Activated CD8-positive, alpha-beta memory T cell treated with anti-CD3 and anti-CD28 coated beads, Interleukin-2, amount 50 U/mL, for 4 hours (primary cell): ENCODE results near the gene NTN4.
"Not testable (repeated sequence)": the region's sequence is repeated elsewhere in the genome, so short reads cannot be mapped to it uniquely, and the experiment has no call there.

Experiments used
- DNase-seq: peaks from one replicate; pipeline ENCODE4 v3.0.0-alpha.2; 2020

Gene NTN4

DNA sequence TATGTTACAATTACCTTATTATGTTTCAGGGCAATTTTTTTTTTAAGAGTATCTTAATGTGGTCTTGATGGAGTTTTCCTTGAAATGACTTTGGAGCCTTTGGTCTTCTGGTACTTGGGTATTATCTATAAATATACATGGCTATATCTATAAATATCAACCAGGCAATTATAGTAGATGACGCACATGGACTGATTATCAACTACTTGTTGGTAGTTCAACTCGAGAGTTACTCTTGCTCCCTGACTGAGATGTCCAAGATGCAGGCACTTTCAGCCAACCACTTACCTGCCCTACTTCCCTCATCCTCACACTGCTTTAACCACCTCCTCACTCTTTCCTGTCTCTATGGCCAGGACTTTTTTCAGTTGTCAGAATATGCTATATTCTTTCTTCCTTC, 85.4 kb downstream of the NTN4 start:
- DNase-seq, result no peak

DNA sequence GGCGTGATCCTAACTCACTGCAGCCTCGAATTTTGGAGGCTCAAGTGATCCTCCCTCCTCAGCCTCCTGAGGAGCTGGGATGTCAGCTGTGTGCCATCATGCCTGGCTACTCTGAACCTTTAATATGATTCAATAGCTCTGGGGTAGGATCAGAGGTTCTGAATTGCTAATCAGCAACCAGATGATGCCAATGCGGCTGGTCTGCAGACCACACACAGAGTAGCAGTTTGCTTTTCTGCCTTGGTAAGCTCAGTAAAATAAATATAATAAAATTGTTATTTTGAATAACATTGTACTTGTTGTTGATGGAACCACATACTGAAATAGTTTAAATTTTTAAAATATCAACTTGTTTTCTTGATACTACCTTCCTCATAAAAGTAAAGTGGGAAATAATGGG, 86.6 kb downstream of the NTN4 start:
- DNase-seq, result no peak

DNA sequence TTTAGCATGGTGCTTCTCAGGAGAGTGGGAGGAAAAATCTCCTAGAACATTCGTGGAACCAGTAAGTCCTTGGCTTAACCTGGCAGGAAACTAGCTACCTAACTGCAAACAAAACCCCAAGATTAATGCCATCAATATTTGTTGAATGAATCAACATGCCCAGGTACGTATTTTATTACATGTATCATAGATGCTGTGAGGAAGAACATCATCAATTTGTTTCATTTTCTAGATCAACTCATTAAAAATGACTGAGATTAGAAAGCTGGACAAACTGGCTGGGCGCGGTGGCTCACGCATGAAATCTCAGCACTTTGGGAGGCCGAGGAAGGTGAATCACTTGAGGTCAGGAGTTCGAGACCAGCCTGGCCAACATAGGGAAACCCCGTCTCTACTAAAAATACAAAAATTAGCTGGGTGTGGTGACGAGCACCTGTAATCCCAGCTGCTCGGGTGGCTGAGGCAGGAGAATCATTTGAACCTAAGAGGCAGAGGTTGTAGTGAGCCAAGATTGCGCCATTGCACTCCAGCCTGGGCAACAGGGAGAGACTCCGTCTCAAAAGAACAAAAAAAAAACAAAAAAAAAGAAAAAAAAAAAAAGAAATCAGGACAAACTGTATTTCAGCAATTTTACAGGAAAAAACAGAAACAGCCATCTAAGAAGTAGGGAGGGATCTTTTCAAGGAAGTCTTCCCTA, 88.7 kb downstream of the NTN4 start:
- no peak for DNase-seq

DNA sequence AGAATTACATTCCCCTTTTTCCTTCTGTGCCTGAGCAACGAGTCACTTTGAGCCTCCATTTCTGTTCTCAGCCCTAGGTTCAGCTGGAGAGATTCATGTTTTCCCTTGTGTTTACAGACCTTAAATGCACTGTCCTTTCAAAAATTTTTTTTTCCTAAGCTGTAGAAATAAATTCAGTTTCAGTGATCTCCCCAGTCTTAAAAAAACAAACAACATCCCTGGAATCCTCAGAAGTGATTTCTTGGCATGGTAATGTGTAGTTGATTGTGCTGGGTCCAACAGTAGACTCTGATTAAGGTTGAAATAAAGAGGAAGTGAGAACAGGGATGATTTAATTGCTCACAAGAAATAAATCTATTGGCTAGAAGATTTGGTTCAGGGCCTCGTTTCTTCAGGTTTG, 89.3 kb downstream of the NTN4 start:
- no peak for DNase-seq

DNA sequence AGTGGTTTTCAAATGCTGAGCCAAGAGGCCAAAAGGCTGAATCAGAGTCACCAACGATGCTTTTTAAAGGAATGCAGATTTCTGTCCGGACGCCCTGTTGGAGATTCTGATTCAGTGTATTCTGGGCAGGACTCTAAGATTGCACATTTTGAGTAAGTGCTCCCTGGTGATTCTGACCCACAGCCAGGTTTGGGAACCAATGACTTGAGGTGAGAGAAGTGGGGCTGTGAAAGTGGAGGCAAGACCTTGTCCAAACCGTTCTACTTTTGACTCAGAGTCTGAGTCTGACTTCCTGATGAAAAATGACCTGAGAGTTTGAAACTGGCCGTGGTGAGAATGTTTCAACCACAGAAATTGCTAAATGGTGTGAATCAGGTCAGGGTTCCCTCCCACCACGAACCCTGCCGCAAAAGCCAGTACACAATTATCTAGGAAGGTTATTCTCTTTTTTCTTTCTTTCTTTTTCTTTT, 90.2 kb downstream of the NTN4 start:
- no peak for DNase-seq

DNA sequence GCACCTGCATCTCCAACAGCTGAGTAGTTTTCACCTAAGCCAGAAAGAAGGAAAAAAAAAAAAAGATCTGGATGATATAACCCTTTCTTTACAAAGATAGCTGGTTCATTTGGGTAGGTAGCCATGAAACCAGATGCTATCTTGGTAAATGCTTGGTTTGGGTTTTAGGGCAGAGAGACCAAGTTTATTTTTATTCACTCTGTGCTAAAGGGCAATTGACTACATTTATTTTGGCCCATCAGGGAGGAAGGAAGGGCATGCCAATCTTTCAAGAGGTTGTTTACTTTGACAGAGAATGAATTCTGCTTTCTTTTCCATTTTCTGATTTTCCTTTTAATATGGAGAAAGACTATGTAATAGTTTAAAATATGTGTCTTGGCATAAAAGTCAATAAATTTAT, 91.0 kb downstream of the NTN4 start:
- DNase-seq, result no peak

DNA sequence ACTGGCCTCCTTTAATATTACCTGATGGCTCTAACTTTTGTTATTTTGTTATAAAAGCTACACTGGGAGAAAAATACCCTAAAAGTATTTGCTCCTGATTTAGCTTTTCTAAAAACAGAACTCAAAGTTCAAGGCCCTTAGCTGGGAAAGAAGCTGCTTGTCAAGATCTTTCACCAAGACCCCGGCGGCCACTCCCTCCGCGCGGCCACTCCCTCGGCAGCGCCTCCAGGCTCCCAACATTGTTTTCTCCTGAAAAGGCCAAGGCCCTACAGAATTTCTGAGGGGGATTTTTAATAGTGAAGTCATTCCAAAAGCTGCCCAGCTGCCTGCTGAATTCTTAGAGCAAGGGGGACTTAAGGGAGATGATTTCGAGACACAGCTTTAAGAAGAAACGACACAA, 96.4 kb downstream of the NTN4 start:
- DNase-seq, result no peak

DNA sequence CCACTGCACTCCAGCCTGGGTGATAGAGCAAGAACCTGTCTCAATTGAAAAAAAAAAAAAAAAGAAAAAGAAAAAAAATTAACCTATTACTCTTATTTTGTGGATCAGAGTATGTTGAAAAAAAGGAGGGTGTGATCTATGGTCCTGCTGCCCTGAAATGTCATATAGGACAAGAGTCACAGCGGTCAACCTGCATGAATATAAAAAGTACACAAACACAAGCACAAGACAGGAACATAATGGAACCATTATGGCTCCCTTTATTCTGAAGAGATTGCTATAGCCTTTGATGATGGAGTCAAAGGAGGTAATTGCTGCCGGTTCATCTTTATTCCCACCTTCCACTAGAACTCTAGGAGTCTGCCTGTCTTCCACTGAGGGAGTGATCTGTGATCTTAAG, 96.9 kb downstream of the NTN4 start:
- DNase-seq, result no peak

DNA sequence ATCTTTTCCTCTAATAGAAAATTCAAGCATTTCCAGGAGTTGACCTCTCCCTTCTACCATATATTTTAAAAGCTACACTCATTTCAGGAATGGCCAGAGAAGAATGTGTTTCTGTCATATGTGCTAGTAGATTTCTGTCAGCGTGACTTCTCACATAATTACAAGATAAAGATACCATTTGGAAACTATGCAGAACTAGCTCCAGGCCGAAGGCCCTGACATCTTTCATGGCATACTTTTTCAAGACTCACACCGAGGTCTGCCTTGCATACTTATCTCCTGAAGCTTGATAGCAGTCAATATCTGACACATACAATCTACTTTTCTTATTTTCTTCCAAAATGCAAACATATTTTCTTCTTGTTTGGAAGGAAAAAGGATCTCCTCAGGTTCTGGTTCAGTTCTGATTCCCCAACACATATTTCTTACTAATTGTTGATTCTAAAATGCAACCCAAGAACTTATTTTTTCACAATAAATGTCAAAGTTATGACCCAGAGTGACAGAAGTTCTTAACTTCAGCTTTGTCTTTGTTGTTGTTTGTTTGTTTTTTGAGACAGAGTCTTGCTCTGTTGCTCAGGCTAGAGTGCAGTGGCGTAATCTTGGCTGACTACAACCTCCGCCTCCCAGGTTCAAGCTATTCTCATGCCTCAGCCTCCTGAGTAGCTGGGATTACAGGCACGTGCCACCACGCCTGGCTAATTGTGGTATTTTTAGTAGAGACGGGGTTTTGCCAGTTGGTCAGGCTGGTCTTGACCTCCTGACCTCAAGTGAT, 99.5 kb downstream of the NTN4 start:
- no peak for DNase-seq

DNA sequence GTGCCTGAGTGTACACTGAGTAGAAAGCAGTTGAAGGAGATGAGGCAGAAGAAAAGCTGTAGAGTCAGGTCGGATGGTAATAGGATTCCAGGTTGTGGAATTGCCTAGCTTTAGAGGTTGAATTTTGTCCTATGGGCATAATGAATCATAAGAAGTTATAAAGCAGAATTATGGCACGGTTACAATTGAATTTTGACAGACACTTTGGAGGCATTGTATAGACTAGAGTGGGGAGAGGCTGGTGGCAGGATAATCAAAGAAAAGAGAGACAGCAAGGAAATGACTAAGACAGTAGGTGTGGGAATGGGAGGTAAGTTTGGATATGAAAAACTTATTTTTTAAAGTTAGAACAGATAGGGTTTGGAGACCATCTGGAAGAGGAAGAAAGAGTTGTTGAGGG, 102.6 kb downstream of the NTN4 start:
- DNase-seq, result no peak

DNA sequence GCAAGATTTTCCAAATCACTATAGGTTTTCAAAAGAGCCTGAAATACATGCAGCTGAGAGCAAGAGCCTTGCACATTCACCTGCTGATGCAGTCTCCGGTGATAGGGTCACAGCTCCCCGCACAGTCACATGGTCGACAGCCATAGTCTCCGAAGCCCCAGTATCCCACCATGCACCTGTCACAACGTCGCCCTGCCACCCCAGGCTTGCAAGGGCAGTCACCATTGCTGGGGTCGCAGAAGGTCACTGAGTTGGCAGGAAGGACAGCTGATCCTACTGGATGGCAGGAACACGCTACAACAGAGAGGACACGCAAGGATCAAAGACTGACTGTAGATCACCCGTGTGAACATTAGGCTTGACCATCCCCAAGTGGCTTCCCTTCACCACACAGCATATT, 107.1 kb downstream of the NTN4 start:
- no peak for DNase-seq

DNA sequence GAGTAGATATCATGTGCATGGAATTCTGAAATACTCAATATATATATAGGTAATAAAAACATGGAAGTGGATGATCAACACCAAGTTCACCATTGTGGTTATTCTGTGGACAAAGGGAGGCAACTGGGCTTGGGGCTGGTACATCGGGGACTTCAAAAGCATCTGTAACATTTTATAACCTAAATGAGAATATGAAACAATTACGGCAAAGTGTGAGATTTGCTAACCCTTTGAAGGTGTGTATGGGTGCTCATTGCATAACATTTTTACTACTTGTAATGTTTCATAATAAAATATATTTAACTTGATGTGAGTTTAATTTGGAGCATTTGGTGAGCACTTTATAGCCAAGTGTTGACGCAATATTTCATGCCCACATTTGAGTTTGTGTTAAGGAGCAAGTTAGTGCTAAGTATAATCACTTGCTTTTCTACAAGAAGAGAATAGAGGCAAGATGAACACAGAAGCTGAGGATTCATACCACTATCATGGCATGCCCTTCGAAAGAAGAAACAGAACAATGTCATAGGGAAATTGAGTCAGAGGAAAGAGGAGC, 109.3 kb downstream of the NTN4 start:
- DNase-seq, result no peak

DNA sequence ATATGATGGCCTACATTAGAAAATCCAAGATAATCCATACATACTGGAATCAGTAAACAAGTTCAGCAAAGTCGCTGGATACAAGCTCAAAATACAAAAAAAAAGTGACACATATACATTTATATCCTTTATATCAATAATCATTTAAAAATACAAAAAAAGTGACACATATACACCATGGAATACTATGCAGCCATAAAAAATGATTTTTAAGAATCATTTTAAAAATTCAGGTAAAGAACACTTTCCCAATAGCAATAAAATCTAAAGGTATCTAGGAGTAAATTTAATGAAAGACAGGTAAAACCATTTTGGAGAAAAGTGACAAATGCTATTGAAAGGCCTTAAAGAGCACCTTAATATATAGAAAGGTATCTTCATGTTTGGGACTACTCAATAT, 111.9 kb downstream of the NTN4 start:
- DNase-seq, result no peak

DNA sequence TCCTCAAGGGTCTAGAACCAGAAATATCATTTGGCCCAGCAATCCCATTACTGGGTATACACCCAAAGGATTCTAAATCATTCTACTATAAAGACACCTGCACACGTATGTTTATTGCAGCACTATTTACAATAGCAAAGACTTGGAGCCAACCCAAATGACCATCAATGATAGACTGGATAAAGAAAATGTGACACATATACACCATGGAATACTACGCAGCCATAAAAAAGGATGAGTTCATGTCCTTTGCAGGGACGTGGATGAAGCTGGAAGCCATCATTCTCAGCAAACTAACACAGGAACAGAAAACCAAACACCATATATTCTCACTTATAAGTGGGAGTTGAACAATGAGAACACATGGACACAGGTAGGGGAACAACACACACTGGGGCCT, 112.8 kb downstream of the NTN4 start:
- not testable (repeated sequence) for DNase-seq

DNA sequence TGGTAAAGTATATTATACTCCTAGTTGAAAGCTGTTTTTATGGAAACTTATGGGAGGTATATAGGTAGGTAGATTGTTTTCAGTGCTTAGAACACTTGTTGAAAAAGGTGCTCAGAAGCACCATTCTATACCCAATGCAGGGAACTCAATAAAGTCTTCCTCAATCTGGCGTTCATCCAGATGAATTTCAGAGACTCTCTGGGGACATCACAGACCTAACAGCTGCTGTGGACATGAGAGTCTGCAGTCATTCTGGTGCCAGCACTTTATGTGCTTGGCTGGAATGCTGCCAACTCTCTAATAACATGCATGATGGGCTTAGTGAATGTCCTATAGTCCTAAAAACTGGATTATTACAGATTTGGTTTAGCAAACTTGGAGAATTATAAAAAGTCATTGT, 115.9 kb downstream of the NTN4 start:
- no peak for DNase-seq

DNA sequence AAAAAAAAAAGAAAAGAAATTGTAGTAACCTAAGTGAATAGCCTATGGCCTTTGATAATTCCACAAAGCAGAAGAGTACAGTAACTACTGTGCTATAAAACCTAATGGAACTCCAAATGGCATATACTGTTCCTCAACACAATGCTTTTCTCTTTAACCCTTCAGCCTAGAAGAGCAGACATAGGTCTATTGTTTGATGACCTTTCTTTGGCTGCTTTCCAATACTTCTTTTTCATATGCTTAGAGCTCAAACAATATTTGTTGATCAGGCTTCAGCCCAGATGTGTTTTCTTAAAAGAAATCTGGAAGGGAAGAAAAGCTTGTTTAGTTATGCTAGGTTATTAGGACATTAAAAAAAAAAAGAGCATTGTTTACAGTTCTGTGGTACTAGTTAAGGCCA, 116.4 kb downstream of the NTN4 start:
- no peak for DNase-seq

DNA sequence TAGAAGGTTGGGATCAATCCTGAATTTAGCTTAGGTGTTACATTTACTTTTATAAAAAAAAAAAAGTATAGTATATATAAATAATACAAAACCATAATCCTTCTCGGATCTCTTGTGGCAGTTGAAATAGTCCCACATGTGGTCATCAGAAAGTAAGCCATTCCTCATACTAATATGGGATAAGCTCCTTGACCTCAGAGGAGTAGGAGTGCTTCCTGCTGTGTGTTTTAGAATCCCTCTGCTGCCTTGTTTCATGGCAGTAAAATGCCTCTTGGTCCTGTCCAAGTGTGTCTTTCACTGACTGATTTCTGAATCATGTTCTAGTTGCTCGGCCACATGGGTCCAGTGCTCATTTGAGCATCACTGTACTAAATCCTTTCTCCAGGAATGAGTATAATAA, 117.0 kb downstream of the NTN4 start:
- DNase-seq, result no peak

DNA sequence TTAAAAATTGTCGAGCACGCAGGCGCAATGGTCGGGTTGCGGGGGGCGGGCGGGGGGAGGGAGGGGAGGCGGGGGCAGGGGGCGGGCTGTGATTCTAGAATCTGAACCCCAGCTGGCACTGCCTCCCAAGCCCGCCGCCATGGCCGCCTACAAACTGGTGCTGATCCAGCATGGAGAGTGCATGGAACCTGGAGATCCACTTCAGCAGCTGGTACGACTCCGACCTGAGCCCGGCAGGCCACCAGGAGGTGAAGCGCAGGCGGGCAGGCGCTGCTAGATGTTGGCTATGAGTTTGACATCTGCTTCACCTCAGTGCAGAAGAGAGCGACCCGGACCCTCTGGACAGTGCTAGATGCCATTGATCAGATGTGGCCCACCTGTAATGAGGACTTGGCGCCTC, 118.4 kb downstream of the NTN4 start:
- DNase-seq, result no peak

DNA sequence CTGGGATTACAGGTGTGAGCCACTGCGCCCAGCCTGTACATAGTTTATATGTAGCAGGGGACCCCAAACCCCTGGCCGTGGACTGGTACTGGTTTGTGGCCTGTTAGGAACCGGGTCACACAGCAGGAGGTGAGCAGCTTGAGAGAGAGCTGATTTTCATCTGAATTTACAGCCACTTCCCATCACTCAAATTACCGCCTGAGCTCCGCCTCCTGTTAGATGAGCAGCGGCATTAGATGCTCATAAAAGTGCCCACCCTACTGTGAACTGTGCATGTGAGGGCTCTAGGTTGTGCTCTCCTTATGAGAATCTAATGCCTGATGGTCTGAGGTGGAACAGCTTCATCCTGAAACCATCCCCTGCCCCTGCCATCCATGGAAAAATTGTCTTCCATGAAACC, 119.3 kb downstream of the NTN4 start:
- no peak for DNase-seq

DNA sequence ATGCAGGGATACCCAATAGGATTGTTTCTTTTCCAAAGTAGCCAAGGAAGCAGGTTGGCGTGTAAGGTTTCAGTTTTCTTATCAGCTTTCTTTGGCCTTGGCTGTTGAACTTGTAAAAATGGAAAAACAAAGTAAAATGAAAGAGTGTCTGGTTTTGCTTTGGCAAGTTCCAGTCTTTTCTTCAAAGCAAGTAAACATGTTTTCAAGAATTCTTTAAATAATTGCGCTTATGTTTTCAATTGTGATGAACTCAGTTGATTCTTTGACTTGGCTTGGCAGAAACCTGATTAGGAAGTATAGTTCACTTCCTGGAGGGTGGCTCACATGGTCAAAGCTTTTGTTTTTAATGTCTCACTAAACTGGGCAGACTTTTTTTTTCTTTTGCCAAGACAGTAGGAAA, 127.0 kb downstream of the NTN4 start:
- no peak for DNase-seq

DNA sequence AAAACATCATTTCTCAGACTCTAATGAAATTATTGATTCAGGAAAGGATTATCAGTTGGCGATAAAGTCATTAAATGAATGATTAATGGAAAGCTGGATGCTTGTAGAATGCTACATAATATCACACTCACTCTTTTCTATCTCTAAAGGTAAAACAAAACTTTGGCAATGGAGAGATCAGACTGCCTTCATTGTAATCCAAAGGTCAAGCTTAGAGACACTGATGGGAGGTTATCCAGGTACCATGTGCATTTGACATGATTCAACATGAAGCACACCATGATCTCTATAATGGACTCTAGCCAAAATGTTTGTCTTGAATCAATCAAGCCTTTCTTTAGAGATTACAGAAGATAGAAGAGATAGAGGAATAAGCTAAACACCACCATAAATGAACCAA, 129.2 kb downstream of the NTN4 start:
- DNase-seq, result no peak

DNA sequence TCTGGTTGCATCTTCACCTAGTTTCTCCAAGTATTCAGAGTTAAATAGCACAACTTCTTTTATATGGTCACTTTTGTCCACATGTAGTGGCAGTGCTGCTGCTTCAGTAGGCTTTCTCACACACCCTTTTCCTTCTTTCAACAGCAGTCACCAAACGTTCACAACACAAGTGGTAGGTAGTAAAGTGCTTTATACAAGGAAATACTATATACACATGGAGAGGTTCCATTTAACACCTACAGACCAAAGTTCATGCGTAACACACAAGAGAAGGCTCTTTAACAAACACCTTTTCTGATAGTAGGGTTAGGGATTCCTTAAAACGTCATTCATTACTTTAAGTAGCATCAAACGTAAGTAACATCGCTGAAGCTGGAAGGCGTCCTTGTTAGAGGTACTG, 132.2 kb downstream of the NTN4 start:
- DNase-seq, result no peak

DNA sequence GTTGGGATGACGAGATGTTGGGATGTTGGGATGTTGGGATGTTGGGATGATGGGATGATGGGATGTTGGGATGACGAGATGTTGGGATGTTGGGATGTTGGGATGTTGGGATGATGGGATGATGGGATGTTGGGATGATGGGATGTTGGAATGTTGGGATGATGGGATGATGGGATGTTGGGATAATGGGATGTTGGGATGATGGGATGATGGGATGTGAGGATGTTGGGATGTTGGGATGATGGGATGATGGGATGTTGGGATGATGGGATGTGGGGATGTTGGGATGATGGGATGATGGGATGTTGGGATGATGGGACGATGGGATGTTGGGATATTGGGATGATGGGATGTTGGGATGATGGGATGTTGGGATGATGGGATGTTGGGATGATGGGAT, 135.9 kb downstream of the NTN4 start:
- not testable (repeated sequence) for DNase-seq

DNA sequence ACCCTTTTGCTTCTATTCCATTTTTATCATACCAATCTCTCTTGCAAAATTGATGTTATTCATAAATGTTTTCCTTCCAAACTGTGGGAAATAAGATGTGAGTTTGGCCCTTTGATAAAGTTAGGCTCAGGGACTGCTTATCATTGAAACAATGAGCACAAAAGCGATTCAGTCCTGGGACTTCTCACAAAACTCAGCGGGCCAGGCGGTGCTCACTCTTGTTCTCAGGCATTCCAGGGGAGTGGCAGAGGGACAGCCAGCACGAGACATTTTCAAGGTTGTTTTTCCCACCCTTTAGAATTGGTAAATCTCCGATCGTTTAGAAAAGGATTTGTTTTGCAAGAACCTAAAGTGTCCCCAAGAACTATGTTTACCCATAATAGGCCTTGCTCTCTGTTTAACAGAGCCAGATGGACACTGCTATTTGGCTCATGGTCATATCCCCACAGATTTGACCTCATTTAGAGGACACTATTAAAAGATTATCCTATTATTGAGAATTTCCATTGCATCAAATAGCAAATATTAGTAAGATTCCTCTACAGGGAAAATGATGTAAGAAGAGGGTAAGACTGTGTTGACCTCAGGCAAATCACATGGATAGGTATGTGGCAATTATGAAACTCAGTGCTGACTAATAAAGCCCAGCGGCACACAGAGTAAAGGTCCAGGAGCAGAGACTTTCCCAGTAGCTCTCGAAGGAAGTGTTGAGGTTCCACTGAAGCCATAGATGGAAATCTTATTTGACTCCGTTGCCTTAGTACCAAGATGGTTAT, 136.6 kb downstream of the NTN4 start:
- DNase-seq, result no peak
